NCI-H2029 treated with DMSO at 0.1 percent for 48 hours (cell line): ENCODE measurements around the gene OTOG.

Experiments
- DNase-seq: peaks from one replicate; lab custom pipeline; 2025; lab: John Stamatoyannopoulos, UW

OTOG gene

DNA sequence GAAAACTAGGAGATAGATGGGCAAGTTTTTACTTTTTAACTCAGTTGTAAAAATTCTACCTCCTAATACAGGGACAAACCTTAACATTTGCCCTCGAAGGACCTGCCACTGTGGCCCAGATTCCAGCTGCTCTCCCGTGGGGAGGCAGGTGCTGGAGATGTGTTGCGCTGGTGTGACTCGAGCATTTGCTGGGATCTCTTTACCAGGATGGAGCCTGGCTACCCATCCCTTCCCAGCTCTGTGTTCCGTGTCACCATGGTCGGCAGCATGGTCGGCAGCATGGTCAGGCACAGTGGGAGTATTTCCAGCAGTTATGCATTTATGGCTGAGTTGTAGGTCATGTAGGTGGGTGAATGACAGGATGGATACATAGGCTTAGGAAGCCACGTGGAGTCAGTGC lies 41.1 kb downstream of the OTOG start:
- DNase-seq, result no peak

DNA sequence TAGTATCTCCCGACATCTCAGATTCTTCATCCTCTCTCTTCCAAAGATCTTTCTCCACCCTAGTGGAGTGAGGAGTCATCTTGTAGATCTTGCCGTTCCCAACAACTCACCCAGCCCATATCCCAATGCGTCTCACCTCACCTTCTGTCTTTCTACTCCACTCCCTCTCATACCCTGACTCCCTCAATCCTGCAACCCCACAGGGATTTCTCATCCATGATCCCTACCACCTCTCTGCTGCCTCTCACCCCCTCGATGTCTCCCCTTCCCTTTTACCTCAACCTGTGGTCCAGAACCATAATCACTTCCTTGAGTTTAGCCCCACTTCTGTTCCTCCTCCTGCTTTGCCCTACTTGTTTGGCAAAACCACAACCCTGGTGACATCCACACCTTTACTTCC lies 41.7 kb downstream of the OTOG start:
- no peak for DNase-seq

DNA sequence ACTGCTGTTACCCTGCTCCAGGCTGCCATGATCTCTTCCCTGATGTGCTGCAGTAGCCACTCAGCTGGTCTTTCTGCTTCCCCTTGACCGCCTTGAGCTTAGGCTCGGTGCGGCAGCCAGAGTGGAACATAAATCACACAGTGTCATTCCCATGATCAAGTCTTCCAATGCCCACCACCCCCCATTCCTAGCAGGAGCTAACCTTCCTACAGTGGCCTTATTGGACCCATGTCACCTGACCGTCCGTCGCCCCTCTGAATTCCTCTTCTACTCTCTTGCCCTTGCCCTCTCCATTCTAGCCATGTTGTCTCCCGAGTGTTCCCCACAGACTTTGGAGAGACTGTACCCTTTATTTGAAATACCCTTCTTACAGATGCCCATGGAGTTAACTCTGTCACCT lies 43.4 kb downstream of the OTOG start:
- no peak for DNase-seq

DNA sequence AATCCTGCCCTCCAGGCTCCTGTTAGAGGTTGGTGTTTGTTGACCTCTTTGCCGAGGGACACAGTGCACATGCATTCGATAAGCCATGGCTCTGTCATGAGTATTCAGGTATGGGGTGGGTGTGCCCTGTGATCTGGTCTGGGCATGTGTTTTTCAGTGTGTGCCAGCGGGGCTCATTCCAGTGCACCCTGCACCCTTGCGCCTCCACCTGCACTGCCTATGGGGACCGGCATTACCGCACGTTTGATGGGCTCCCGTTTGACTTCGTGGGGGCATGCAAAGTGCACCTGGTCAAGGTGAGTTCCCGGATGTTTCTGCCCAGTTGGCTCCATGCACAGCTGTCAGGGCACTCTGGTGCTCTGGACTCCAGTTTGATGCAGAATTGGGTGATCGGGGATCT lies 44.2 kb downstream of the OTOG start:
- DNase-seq, result no peak

DNA sequence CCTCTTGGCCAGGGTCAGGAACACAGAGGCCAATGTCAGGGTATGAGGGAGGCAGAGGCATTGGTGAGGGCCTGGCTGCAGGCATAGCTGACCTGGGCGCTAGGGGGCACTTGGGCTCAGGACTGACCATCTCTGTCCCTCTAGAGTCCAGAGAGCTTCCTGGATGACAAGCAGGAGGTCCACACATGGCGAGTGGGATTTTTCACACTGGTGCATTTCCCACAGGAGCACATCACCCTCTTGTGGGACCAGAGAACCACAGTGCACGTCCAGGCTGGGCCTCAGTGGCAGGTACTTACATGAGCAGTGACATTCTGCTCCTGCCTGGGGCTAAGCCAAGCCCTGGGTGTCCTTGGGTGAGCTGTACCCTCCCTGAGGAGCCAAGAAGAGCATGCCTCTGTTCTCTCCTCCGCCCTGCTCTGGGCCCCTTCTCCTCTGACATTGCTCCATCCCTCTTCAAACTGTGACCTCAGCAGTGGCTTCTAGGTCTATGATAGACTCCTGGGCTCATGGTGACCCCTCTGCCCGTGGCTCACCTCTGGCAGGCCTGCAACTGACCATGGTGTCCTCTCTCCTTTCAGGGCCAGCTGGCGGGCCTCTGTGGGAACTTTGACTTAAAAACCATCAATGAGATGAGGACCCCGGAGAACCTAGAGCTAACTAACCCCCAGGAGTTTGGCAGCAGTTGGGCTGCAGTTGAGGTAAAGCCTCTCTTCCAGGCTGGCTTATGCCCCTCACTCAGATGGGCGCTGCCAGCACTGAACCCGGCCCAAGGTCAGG lies 46.6 kb downstream of the OTOG start:
- no peak for DNase-seq

DNA sequence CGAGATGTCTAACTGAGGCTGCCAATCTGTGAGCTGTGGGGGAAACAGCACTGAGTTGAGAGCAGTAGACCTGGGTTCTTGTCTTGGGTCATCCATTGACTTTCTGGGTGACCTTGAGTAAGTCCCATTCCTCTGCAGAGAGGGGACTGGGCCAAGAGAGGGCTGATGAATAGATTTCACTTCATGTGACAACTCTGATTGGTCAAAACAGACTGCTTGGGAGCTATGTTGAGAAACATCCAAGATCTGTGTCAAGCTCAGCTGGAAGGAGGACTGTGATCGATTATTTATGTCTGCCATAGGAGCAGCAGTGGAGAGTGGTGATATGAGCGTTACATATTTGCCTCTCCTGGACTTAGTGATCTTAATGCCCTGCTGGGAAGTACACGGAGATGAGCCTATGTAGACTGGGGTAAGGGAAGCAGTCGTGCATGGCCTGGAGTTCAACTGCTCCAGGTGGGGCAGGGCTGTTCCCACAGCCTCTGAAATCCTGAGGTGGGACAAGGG lies 47.7 kb downstream of the OTOG start:
- DNase-seq, result no peak

DNA sequence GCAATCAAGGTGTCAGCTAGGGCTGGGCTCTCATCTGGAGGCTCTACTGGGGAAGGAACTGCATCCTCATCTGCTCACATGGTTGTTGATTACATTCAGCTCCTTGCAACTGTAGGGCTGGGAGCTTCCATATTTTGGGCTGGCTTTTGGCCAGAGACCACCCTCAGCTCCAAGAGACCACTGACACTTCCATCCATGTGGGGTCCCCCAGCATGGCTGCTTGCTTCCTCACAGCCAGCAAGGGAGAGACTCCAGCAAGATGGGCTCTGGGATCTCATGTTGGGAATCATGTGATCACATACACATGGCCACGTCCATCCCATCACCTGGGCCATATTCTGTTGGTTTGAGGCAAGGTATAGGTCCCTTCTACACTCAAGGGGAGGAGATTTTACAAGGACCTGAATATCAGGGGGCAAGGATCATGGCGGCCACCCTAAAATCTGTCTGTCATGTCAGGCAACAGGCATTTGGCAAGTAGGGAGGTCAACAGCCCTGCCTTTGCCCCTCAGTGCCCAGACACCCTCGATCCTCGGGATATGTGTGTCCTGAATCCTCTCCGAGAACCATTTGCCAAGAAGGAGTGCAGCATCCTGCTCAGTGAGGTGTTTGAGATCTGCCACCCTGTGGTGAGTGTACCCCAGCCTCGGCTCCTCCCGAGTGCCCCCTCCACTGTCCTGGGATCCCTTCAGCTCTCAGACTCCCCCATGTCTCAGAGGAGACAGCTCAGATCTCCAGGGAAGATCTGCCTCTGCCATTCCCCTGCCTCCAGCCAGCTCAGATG lies 48.7 kb downstream of the OTOG start:
- no peak for DNase-seq

- DNase-seq, result no peak
Observed at GRCh38 chr11:17596310-17596669, 49.2 kb downstream of the OTOG start.

DNA sequence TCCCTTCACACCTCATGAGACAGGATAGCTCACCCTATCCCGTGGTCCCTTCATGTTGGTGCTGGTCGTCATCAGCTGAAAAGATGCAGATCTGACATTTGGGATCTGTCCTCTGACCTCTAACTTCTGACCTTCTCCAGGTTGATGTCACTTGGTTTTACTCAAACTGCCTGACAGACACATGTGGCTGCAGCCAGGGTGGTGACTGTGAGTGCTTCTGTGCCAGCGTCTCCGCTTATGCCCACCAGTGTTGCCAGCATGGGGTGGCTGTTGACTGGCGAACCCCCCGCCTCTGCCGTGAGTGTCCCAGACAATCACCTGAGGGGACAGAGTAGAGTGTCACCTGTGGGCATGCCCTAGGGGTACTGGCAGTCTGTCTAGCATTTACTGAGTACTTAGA lies 49.7 kb downstream of the OTOG start:
- DNase-seq, result no peak

DNA sequence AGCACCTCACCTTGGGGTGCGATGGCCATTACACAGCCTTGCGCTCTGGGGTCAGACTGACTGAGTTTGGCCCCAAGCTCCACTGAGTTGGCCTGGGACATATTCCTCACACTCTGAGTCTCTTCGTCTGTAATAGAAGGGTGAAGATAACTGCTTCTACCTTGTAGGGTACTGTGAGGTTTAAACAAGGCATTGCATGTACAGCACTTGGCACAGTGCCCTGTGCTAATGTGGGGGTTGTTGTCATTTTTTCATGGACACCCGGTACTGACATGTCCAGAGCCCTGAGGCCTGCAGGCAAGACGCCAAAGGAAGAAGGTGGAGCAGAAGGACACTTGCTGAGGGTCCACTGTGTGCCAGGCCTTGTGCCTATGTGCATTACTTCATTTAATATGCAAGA lies 50.7 kb downstream of the OTOG start:
- no peak for DNase-seq

GRCh38 chr11:17598700-17599459 lies 51.8 kb downstream of the OTOG start:
- DNase-seq, result no peak

- no peak for DNase-seq
Observed at GRCh38 chr11:17599460-17599925, 52.4 kb downstream of the OTOG start.

- DNase-seq, result no peak
Observed at GRCh38 chr11:17600316-17601255, 53.5 kb downstream of the OTOG start.

GRCh38 chr11:17601256-17601671 lies 54.2 kb downstream of the OTOG start:
- DNase-seq, result no peak

DNA sequence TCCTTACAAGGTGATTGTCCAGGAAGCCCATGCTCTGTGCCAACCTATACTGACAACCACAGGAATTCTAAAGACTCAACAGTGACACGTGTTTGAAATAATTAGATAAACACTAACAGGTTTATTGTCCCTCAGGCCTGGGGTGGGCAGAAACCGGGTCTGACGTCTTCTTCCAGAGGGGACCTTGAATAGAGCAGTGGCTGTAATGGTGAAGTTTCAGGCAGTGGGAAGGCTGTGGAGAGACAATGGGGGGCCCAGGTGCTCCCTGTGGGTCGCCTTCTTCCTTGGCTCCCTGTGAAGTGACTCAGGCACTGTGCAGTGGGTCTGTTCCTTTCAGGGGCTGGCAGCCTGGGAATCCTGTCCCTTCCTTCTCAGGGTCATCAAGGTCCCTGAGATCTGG lies 54.6 kb downstream of the OTOG start:
- DNase-seq, result no peak

GRCh38 chr11:17602105-17603001 lies 55.3 kb downstream of the OTOG start:
- DNase-seq, result no peak

DNA sequence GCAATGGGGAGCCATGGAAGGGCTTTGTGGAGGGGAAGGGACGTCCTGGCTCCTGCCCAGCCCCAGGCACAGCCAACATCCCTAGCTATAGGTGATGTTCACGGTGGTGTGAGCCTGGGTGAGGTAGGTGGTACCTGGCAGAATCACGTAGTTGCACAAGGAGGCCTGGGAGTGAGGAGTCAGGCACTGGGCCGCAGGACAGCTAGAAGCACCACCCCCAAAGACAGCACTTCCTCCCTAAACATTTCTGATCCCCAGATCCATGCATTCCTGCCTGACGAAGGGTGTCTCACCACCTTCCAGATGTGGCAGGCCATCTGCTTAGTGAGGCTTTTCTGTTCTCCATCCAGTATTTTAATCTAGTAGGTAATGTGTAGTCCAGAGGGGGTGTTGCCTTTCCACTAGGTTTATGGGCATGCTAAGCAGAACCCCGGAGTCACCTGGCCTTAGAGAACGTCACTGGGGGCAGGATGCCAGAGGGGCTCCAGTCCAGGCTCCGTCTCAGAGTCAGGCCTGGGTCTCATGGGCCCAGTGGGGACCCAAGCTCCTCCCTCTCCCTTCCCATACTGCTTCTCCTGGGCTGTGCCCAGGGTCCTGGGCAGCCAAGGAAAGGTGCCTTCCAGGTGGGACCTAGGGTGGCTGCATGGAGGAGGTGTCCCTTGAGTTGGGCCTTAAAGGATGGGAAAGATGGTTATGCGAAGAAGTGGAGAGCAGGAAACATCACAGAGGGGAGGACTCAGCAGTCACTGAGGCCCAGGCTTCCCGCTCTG lies 56.2 kb downstream of the OTOG start:
- no peak for DNase-seq

DNA sequence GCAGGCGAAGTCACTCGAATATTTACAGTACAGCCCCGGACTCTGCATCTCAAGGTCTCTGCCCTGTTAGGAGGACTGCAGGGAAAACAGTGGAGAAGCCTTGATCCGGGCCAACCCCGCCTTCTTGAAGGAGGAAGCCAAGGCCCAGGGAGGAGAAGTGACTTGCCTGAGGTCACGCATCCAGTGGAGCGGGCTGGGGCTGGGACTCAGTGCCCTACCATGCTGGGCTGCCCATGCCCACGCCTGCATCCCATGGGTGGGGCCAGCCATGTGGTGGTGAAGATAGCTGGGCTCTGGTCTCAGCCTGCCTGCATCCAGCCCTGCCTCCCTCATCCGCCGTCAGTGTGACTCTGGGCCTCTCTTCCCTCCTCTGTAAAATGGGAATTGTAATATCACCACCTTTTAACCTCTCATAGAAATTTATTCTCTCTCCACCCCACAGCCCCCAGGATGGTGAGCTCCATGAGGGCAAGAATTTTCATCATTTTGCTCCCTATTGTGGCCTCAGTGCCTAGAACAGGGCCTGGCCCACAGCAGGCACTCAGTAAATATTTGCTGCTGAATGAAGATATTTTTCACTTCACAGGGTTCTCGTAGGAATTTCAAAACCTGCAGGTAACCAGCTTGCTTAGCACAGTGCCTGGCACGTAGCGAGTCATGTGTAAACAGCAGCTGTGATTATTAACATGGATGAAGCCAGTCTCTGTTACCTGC lies 57.3 kb downstream of the OTOG start:
- DNase-seq, result no peak

DNA sequence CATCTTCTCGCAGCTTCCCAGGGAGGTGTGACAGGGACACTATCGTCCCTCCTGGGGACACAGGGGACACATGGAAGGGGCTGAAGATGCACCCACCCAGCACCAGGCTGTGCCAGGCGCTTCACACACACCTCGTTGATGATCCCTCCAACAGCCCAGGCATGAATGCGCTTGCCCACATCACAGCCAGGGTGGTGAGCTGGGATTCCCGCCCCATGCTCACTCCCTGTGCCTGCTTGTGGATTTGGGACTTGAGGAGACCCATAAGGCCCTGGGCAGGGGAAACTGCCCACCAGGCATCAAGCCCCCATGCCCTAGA lies 57.8 kb downstream of the OTOG start:
- DNase-seq, result no peak
